ENCODE data around the gene HIBADH. TPM values are rescaled to one million over a fixed set of nuclear protein-coding genes. Genes with fewer than 3 reads are reported as not detected.

HIBADH gene
- total and polyA plus RNA-seq, 2 donors = 25.0 to 33.1 TPM

GRCh38 chr7:27547401-27547800 is 115.3 kb downstream of the HIBADH start:
- Histone ChIP-seq H3K4me1 (ENCODE audit: control insufficient read depth in 2 of 2, insufficient read depth in 2 of 2, low read length in 2 of 2) (no peaks in the 10 kb centered on the region), H3K36me3 (ENCODE audit: control insufficient read depth in 2 of 2, insufficient read depth in 2 of 2, low read length in 1 of 2) (no peaks in the 10 kb centered on the region), H3K27ac (ENCODE audit: low read depth in 1 of 2, low read length in 1 of 2) (no peak overlapping the region), H3K27me3 (ENCODE audit: control insufficient read depth in 2 of 2, insufficient read depth in 1 of 2, low read length in 1 of 2) (no peaks in the 10 kb centered on the region), H3K9me3 (ENCODE audit: control insufficient read depth in 2 of 2, insufficient read depth in 1 of 2, low read length in 1 of 2) (no peaks in the 10 kb centered on the region), H3K4me3 (ENCODE audit: low read length in 2 of 2) (no peak overlapping the region)
- DNase-seq (ENCODE audit: low read depth in 6 of 9, low spot score in 9 of 9) = no peak
- WGBS = 89% methylated on average over 1 of the region's 1 CpG

- Histone ChIP-seq H3K4me1 (ENCODE audit: control insufficient read depth in 2 of 2, insufficient read depth in 2 of 2, low read length in 2 of 2) (no peaks in the 10 kb centered on the region), H3K27me3 (ENCODE audit: control insufficient read depth in 2 of 2, insufficient read depth in 1 of 2, low read length in 1 of 2) (no peaks in the 10 kb centered on the region), H3K36me3 (ENCODE audit: control insufficient read depth in 2 of 2, insufficient read depth in 2 of 2, low read length in 1 of 2) (no peaks in the 10 kb centered on the region), H3K27ac (ENCODE audit: low read depth in 1 of 2, low read length in 1 of 2) (no peak overlapping the region), H3K4me3 (ENCODE audit: low read length in 2 of 2) (no peak overlapping the region), H3K9me3 (ENCODE audit: control insufficient read depth in 2 of 2, insufficient read depth in 1 of 2, low read length in 1 of 2) (no peaks in the 10 kb centered on the region)
- no peak for DNase-seq (ENCODE audit: low read depth in 6 of 9, low spot score in 9 of 9)
- WGBS = 94% methylated on average over 1 of the region's 1 CpG
Observed at GRCh38 chr7:27546610-27547009, 116.1 kb downstream of the HIBADH start.

DNA sequence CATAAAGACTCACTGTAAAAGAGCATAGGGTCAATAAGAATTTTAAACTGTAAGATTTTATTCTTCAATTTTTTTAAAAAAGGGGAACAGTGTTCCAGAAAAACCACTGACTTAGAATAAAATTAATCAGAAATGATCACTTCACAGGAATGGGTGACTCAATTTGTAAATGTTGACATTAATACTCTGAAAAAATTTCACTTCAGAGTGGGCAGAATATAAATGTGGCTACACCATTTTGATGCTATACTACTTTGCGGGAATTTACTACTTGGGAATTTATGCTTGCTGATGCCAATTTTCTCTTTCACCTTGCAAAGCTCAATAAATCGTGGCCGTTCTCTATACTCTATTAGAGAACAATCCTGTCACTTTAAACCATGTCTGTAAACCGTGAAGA is 126.9 kb downstream of the HIBADH start:
- Histone ChIP-seq H3K4me3 (ENCODE audit: low read length in 2 of 2) (no peak overlapping the region), H3K36me3 (ENCODE audit: control insufficient read depth in 2 of 2, insufficient read depth in 2 of 2, low read length in 1 of 2) (no peaks in the 10 kb centered on the region), H3K9me3 (ENCODE audit: control insufficient read depth in 2 of 2, insufficient read depth in 1 of 2, low read length in 1 of 2) (no peaks in the 10 kb centered on the region), H3K27me3 (ENCODE audit: control insufficient read depth in 2 of 2, insufficient read depth in 1 of 2, low read length in 1 of 2) (no peaks in the 10 kb centered on the region), H3K4me1 (ENCODE audit: control insufficient read depth in 2 of 2, insufficient read depth in 2 of 2, low read length in 2 of 2) (no peaks in the 10 kb centered on the region), H3K27ac (ENCODE audit: low read depth in 1 of 2, low read length in 1 of 2) (no peak overlapping the region)
- 98% methylated on average over 4 of the region's 4 CpGs for WGBS
- DNase-seq (ENCODE audit: low read depth in 6 of 9, low spot score in 9 of 9) = no peak

DNA sequence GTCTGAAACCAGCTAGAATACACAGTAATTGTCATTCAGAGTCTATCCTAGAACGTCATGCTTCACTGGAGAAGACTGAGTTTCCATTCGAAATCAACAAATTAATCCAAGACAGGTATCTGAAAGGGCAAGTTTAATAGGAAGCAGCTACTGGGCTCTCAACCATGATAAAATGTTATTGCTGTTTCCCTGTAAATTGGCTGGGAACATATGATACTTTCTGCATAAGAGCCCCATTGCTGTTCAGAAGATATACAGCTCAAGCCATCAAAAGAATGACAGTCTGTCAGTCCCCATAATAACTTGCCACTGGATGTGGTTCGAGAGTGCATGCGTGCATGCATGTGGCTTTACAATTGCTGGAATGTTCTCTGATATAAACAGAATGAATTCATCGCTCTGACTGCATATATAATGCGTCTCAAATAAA is 129.0 kb downstream of the HIBADH start:
- no peak overlapping the region for H3K4me3 ChIP-seq (ENCODE audit: low read length in 2 of 2)
- WGBS = 97% methylated on average over 6 of the region's 6 CpGs
- H3K27me3 ChIP-seq (ENCODE audit: control insufficient read depth in 2 of 2, insufficient read depth in 1 of 2, low read length in 1 of 2) = no peaks in the 10 kb centered on the region
- no peak overlapping the region for H3K27ac ChIP-seq (ENCODE audit: low read depth in 1 of 2, low read length in 1 of 2)
- no peak for DNase-seq (ENCODE audit: low read depth in 6 of 9, low spot score in 9 of 9)
- no peaks in the 10 kb centered on the region for H3K9me3 ChIP-seq (ENCODE audit: control insufficient read depth in 2 of 2, insufficient read depth in 1 of 2, low read length in 1 of 2)
- H3K4me1 ChIP-seq (ENCODE audit: control insufficient read depth in 2 of 2, insufficient read depth in 2 of 2, low read length in 2 of 2) = no peaks in the 10 kb centered on the region
- H3K36me3 ChIP-seq (ENCODE audit: control insufficient read depth in 2 of 2, insufficient read depth in 2 of 2, low read length in 1 of 2) = no peaks in the 10 kb centered on the region

DNA sequence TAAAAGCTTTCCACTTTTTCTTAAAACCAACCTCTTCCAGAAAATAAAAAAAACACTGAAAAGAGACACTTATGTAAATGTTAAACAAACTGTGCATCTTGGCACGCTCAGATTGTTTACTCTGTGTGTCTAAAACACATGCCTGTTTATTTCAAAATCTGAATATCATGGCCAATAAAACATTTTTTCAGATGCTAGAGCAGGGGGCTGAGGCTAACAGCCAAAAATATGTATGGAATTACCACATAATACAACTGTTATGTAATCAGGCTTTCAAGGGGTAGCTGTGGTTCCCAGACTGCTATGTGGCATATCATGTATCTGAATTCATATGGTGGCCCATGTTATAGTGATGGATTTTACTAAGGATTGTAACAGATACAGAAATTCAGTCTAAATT is 130.4 kb downstream of the HIBADH start:
- no peaks in the 10 kb centered on the region for H3K9me3 ChIP-seq (ENCODE audit: control insufficient read depth in 2 of 2, insufficient read depth in 1 of 2, low read length in 1 of 2)
- no peaks in the 10 kb centered on the region for H3K36me3 ChIP-seq (ENCODE audit: control insufficient read depth in 2 of 2, insufficient read depth in 2 of 2, low read length in 1 of 2)
- H3K27me3 ChIP-seq (ENCODE audit: control insufficient read depth in 2 of 2, insufficient read depth in 1 of 2, low read length in 1 of 2) = no peaks in the 10 kb centered on the region
- H3K27ac ChIP-seq (ENCODE audit: low read depth in 1 of 2, low read length in 1 of 2) = no peak overlapping the region
- H3K4me1 ChIP-seq (ENCODE audit: control insufficient read depth in 2 of 2, insufficient read depth in 2 of 2, low read length in 2 of 2) = no peaks in the 10 kb centered on the region
- DNase-seq (ENCODE audit: low read depth in 6 of 9, low spot score in 9 of 9) = no peak
- H3K4me3 ChIP-seq (ENCODE audit: low read length in 2 of 2) = no peak overlapping the region
- WGBS = 93% methylated on average over 1 of the region's 1 CpG

- 92% methylated on average over 2 of the region's 2 CpGs for WGBS
- no peak overlapping the region for H3K4me3 ChIP-seq (ENCODE audit: low read length in 2 of 2)
- no peak overlapping the region for H3K27ac ChIP-seq (ENCODE audit: low read depth in 1 of 2, low read length in 1 of 2)
- H3K36me3 ChIP-seq (ENCODE audit: control insufficient read depth in 2 of 2, insufficient read depth in 2 of 2, low read length in 1 of 2) = peaks cover 5% of the 10 kb centered on the region in 2 donors
- no peaks in the 10 kb centered on the region for H3K27me3 ChIP-seq (ENCODE audit: control insufficient read depth in 2 of 2, insufficient read depth in 1 of 2, low read length in 1 of 2)
- H3K9me3 ChIP-seq (ENCODE audit: control insufficient read depth in 2 of 2, insufficient read depth in 1 of 2, low read length in 1 of 2) = no peaks in the 10 kb centered on the region
- no peak for DNase-seq (ENCODE audit: low read depth in 6 of 9, low spot score in 9 of 9)
- no peaks in the 10 kb centered on the region for H3K4me1 ChIP-seq (ENCODE audit: control insufficient read depth in 2 of 2, insufficient read depth in 2 of 2, low read length in 2 of 2)
Observed at GRCh38 chr7:27527348-27527714, 135.4 kb downstream of the HIBADH start.

- no peak overlapping the region for H3K4me3 ChIP-seq (ENCODE audit: low read length in 2 of 2)
- no peaks in the 10 kb centered on the region for H3K27me3 ChIP-seq (ENCODE audit: control insufficient read depth in 2 of 2, insufficient read depth in 1 of 2, low read length in 1 of 2)
- H3K27ac ChIP-seq (ENCODE audit: low read depth in 1 of 2, low read length in 1 of 2) = no peak overlapping the region
- 70% methylated on average over 1 of the region's 1 CpG for WGBS
- peaks cover 5% of the 10 kb centered on the region in 2 donors for H3K36me3 ChIP-seq (ENCODE audit: control insufficient read depth in 2 of 2, insufficient read depth in 2 of 2, low read length in 1 of 2)
- H3K9me3 ChIP-seq (ENCODE audit: control insufficient read depth in 2 of 2, insufficient read depth in 1 of 2, low read length in 1 of 2) = no peaks in the 10 kb centered on the region
- no peak for DNase-seq (ENCODE audit: low read depth in 6 of 9, low spot score in 9 of 9)
- no peaks in the 10 kb centered on the region for H3K4me1 ChIP-seq (ENCODE audit: control insufficient read depth in 2 of 2, insufficient read depth in 2 of 2, low read length in 2 of 2)
Observed at GRCh38 chr7:27526611-27527347, 135.9 kb downstream of the HIBADH start.

DNA sequence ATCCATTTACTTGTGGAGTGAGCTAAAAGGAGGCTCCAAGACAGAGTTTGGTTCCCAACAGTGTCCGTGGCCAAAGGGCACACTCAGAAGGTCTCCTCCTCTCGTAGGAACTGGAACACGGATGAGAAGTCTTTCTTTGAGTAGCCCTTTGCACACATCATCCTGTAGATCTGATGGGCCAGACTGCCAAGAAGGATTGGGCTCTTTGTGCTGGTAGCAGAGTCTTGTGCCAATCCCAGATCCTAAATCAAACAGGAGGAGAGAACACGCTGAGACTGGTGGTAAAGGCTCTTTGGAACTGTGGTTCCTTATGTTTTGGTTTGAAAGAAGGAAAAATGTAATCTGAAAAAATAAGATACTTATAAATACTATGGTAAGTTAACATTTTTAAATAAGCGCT is 136.6 kb downstream of the HIBADH start:
- WGBS = 98% methylated on average over 5 of the region's 5 CpGs
- no peaks in the 10 kb centered on the region for H3K27me3 ChIP-seq (ENCODE audit: control insufficient read depth in 2 of 2, insufficient read depth in 1 of 2, low read length in 1 of 2)
- H3K9me3 ChIP-seq (ENCODE audit: control insufficient read depth in 2 of 2, insufficient read depth in 1 of 2, low read length in 1 of 2) = no peaks in the 10 kb centered on the region
- H3K36me3 ChIP-seq (ENCODE audit: control insufficient read depth in 2 of 2, insufficient read depth in 2 of 2, low read length in 1 of 2) = peaks cover 5% of the 10 kb centered on the region in 2 donors
- no peak for DNase-seq (ENCODE audit: low read depth in 6 of 9, low spot score in 9 of 9)
- H3K4me3 ChIP-seq (ENCODE audit: low read length in 2 of 2) = no peak overlapping the region
- H3K4me1 ChIP-seq (ENCODE audit: control insufficient read depth in 2 of 2, insufficient read depth in 2 of 2, low read length in 2 of 2) = no peaks in the 10 kb centered on the region
- H3K27ac ChIP-seq (ENCODE audit: low read depth in 1 of 2, low read length in 1 of 2) = no peak overlapping the region

GRCh38 chr7:27523321-27523720 is 139.4 kb downstream of the HIBADH start:
- no peaks in the 10 kb centered on the region for H3K27me3 ChIP-seq (ENCODE audit: control insufficient read depth in 2 of 2, insufficient read depth in 1 of 2, low read length in 1 of 2)
- no peaks in the 10 kb centered on the region for H3K4me1 ChIP-seq (ENCODE audit: control insufficient read depth in 2 of 2, insufficient read depth in 2 of 2, low read length in 2 of 2)
- no peak overlapping the region for H3K4me3 ChIP-seq (ENCODE audit: low read length in 2 of 2)
- H3K9me3 ChIP-seq (ENCODE audit: control insufficient read depth in 2 of 2, insufficient read depth in 1 of 2, low read length in 1 of 2) = no peaks in the 10 kb centered on the region
- peaks cover 5% of the 10 kb centered on the region in 2 donors for H3K36me3 ChIP-seq (ENCODE audit: control insufficient read depth in 2 of 2, insufficient read depth in 2 of 2, low read length in 1 of 2)
- no peak overlapping the region for H3K27ac ChIP-seq (ENCODE audit: low read depth in 1 of 2, low read length in 1 of 2)
- no peak for DNase-seq (ENCODE audit: low read depth in 6 of 9, low spot score in 9 of 9)

All from thymus (tissue), 11 donors.